ENCODE measurements around the gene SYCP2L.

- TF ChIP-seq POLR2AphosphoS5 (IDR thresholded peaks at IDR 0.05): no peak
- no peak for TF ChIP-seq POLR2A (IDR thresholded peaks at IDR 0.05)
- TF ChIP-seq CTCF (IDR thresholded peaks at IDR 0.05): no peak
- TF ChIP-seq EP300 (IDR thresholded peaks at IDR 0.05; ENCODE audit: low read depth): no peak
These were observed 59.0 kb downstream of the SYCP2L start for GRCh38 chr6:10945845-10946244.

Measured in transverse colon (tissue), 4 donors.